Peyer's patch (tissue), 4 donors: Measurements from ENCODE around the gene OGA.

Experiments
- CTCF ChIP-seq, 6 experiments: fragments of 450-650 bp in 4 of 6; fragments of 200-600 bp in 2 of 6; sonication (generic) in 1 of 6; IDR thresholded peaks; one replicate each; pipeline ENCODE4 v1.5.1; 2017 to 2019; ENCODE audit warnings: antibody characterized with exemption in 6 of 6, mild to moderate bottlenecking in 3 of 6, moderate library complexity in 1 of 6
- POLR2A ChIP-seq, 2 donors: fragments of 450-650 bp; IDR thresholded peaks; one replicate each; pipeline ENCODE4 v1.5.1; 2017; ENCODE audit warnings: antibody characterized with exemption in 2 of 2, mild to moderate bottlenecking in 2 of 2, moderate library complexity in 2 of 2

GRCh38 chr10:101856626-101857025 lies 38.4 kb upstream of the OGA start:
- TF ChIP-seq CTCF (IDR thresholded peaks at IDR 0.05), result no peak
- no peak for TF ChIP-seq POLR2A (IDR thresholded peaks at IDR 0.05)
